Progenitor cell of endocrine pancreas (in vitro differentiated cells): ENCODE data around the gene TEX36. TPM values are rescaled to one million over a fixed set of nuclear protein-coding genes. Genes with fewer than 3 reads are reported as not detected.

ENCODE experiments used
- DNase-seq: peaks from one replicate; pipeline ENCODE4 v3.0.0; 2021; ENCODE audit warnings: low spot score; ENCODE audit not compliant: unreplicated experiment
- H3K27ac Mint-ChIP-seq: 2 replicates; pipeline ENCODE4 v1.8.0; 2021; ENCODE audit warnings: mild to moderate bottlenecking, moderate library complexity, mixed read lengths
- H3K27me3 Mint-ChIP-seq: 2 replicates; pipeline ENCODE4 v1.8.0; 2021; ENCODE audit warnings: mixed read lengths
- H3K36me3 Mint-ChIP-seq: 2 replicates; pipeline ENCODE4 v1.8.0; 2022; ENCODE audit warnings: mixed read lengths; ENCODE audit not compliant: insufficient read depth
- H3K4me1 Mint-ChIP-seq: 2 replicates; pipeline ENCODE4 v1.8.0; 2021; ENCODE audit warnings: low read depth, mixed read lengths
- H3K4me3 Mint-ChIP-seq: 2 replicates; pipeline ENCODE4 v1.8.0; 2021; ENCODE audit warnings: low read depth, mild to moderate bottlenecking, moderate library complexity, mixed read lengths
- H3K9me3 Mint-ChIP-seq: 2 replicates; pipeline ENCODE4 v1.8.0; 2021; ENCODE audit warnings: low read depth, mixed read lengths
- total RNA-seq: library from RNA; stranded (reverse); gene quantifications from 2 replicates; pipeline ENCODE4 v1.2.1, GENCODE V29; 2021
- TF ChIP-seq, protein P1 (sequence below): fragments of 200-600 bp; sonication (generic); IDR thresholded peaks from one replicate; pipeline ENCODE4 v1.5.0; 2021; ENCODE audit warnings: antibody characterized with exemption, mild to moderate bottlenecking; ENCODE audit not compliant: unreplicated experiment

The TEX36 gene
- total RNA-seq, 1 donor from 2014 or later: not detected

DNA sequence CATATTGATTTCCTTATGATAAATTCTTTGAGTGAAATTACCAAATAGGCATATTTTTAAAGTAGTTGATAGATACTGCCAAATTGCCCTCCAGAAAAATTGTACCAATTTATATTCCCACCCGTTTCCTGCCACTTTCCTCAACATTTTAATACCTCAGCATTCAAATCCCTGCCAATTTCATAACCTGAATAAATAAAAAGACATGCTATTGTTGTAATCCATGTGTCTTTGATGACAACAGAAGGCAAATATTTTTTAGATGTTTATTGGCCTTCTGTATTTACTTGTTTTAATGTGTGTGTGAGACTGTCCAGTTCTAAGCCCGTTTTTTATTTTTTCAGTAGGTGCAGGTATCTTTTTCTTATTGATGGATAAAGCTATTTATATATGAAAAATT is 71.7 kb downstream of the TEX36 start:
- Mint-ChIP-seq H3K27me3 (no peaks in the 10 kb centered on the region), H3K27ac (no peak overlapping the region), H3K4me3 (no peak overlapping the region), H3K36me3 (no peaks in the 10 kb centered on the region), H3K9me3 (no peaks in the 10 kb centered on the region), H3K4me1 (no peaks in the 10 kb centered on the region)
- no peak for DNase-seq
- TF ChIP-seq, protein P1, sequence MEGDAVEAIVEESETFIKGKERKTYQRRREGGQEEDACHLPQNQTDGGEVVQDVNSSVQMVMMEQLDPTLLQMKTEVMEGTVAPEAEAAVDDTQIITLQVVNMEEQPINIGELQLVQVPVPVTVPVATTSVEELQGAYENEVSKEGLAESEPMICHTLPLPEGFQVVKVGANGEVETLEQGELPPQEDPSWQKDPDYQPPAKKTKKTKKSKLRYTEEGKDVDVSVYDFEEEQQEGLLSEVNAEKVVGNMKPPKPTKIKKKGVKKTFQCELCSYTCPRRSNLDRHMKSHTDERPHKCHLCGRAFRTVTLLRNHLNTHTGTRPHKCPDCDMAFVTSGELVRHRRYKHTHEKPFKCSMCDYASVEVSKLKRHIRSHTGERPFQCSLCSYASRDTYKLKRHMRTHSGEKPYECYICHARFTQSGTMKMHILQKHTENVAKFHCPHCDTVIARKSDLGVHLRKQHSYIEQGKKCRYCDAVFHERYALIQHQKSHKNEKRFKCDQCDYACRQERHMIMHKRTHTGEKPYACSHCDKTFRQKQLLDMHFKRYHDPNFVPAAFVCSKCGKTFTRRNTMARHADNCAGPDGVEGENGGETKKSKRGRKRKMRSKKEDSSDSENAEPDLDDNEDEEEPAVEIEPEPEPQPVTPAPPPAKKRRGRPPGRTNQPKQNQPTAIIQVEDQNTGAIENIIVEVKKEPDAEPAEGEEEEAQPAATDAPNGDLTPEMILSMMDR: no peak

DNA sequence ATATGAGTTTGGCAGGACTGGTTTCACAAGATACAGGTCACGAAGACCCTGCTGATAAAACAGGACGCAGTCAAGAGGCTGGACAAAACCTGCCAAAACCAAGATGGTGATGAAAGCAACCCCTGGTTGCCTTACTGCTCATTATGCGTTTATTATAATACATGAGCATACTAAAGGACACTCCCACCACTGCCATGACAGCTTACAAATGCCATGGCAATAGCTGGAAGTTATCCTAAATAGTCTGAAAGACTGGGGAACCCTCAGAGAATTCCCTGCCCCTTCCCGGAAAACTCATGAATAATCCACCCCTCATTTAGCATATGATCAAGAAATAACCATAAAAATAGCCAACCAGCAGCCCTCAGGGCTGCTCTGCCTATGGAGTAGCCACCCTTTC is 73.1 kb downstream of the TEX36 start:
- no peak overlapping the region for H3K27ac Mint-ChIP-seq
- H3K4me3 Mint-ChIP-seq: no peak overlapping the region
- no peaks in the 10 kb centered on the region for H3K9me3 Mint-ChIP-seq
- TF ChIP-seq, protein P1: no peak
- H3K36me3 Mint-ChIP-seq: no peaks in the 10 kb centered on the region
- no peaks in the 10 kb centered on the region for H3K4me1 Mint-ChIP-seq
- no peaks in the 10 kb centered on the region for H3K27me3 Mint-ChIP-seq
- no peak for DNase-seq

DNA sequence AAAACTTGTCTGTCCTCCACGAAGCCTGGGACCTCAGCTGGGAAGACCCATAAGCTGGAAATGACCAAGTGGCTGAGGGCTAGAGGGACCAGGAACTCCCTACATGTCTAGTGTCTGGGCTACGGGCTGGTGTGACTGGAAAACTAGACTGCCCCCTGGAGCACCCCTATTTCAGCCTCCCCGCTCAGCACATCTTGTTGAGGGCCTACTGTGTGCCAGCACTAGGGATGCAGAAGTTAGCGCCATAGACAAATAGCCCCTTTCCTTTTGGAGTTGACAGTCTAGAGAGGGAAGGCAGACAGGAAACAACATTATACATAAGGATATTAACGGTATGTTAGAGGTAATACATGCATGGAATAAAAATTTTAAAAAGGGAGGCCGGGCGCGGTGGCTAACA is 74.5 kb downstream of the TEX36 start:
- Mint-ChIP-seq H3K36me3 (no peaks in the 10 kb centered on the region), H3K9me3 (no peaks in the 10 kb centered on the region), H3K27me3 (no peaks in the 10 kb centered on the region), H3K27ac (no peak overlapping the region), H3K4me1 (no peaks in the 10 kb centered on the region), H3K4me3 (no peak overlapping the region)
- DNase-seq: no peak
- TF ChIP-seq, protein P1: no peak

DNA sequence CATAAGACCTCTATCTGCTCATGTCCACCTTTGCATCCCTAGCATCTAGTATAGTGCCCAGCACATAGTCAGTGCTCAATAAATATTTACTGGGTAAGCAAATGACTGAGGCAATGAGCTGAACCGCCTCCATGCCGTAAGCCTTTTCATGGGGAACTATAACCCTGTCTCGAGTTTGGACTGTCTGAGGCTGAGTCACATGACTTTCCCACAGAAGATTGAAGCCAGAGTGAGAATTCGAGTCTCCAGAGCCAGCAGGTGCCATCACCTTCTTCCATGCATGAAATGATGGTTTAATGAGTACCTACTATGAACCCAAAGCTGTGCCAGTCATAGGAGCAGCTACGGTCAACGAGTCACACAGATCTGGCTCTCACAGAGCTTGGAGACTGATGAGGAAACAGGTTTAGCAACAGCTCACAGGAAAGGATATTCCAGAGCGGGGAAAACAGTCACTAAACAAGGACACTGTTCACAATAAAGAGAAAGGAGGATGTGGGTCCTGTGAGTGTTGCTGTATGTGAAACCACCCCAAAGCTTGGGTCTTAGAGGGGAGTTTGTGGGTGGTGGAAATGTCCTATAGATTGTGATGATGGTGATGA is 75.2 kb downstream of the TEX36 start:
- no peaks in the 10 kb centered on the region for H3K36me3 Mint-ChIP-seq

DNA sequence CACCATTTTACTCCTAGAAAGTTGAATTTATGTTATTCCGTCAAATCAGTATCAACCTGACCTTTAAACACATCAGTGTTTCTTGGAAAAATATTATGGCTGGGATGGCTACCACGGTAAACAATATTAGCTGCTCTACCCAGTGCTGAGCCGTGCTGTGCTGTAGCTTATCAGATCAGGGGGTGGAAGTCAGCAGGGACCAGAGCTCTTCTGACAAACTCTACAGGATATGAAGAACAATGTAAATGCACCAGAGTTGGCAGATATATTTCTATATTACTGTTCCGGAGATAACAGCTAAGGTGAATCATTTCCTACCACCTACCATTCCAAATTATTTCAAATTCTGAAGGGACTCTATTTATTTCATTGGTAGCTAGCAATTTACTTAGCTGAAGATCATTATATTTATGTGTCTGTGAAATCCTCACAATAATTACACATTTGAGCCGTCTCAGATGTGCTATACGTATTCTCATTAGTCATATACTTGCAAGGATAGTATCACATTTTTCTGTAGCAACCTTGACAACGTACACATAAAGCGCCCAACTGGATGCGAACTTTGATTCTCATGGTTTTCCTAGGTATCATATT is 76.5 kb downstream of the TEX36 start:
- no peak for DNase-seq
- Mint-ChIP-seq H3K27ac (no peak overlapping the region), H3K27me3 (peaks cover 4% of the 10 kb centered on the region), H3K4me1 (no peaks in the 10 kb centered on the region), H3K36me3 (no peaks in the 10 kb centered on the region), H3K9me3 (no peaks in the 10 kb centered on the region), H3K4me3 (no peak overlapping the region)
- TF ChIP-seq, protein P1: no peak

More for the DNA sequence above, 75.2 kb downstream of the TEX36 start:
- DNase-seq: no peak
- TF ChIP-seq, protein P1: no peak
- Mint-ChIP-seq H3K4me3 (no peak overlapping the region), H3K27ac (no peak overlapping the region), H3K9me3 (no peaks in the 10 kb centered on the region), H3K4me1 (no peaks in the 10 kb centered on the region), H3K27me3 (no peaks in the 10 kb centered on the region)

Other genes with a start within 250 kb of the TEX36 start
- gene EDRF1, start 36.5 kb upstream of the TEX36 start, total RNA-seq: 47.4 and 48.2 TPM in 2 replicates
- not detected in 2 replicates for gene MMP21, start 92.7 kb upstream of the TEX36 start, total RNA-seq
- gene UROS, start 140.1 kb upstream of the TEX36 start, total RNA-seq: 45.0 and 47.8 TPM in 2 replicates
- gene BCCIP, start 140.4 kb upstream of the TEX36 start, total RNA-seq: 69.8 and 70.4 TPM in 2 replicates
- 22.0 and 23.3 TPM in 2 replicates for gene DHX32, start 198.1 kb upstream of the TEX36 start, total RNA-seq
- 2.5 and 3.2 TPM in 2 replicates for gene FANK1, start 213.4 kb upstream of the TEX36 start, total RNA-seq